WTC11 (cell line): ENCODE measurements around the gene ZXDB. TPM values are rescaled to one million over a fixed set of nuclear protein-coding genes. Genes with fewer than 3 reads are reported as not detected.

Experiments used
- ATAC-seq: fragments of 200-7000 bp; cut with Tn5 transposase; 2 replicates; pipeline ENCODE4 v1.10.0; 2021; ENCODE audit warnings: mild to moderate bottlenecking, moderate library complexity
- CTCF ChIA-PET: fragments of 300-600 bp; sonication (Branson Sonifier 250); formaldehyde crosslinking; loops from one replicate; lab custom pipeline; 2021; ENCODE audit warnings: antibody characterized with exemption; lab: Charles Lee
- POLR2A ChIA-PET: fragments of 350-600 bp; sonication (Branson Sonifier 250); formaldehyde crosslinking; loops from one replicate; lab custom pipeline; 2021; ENCODE audit warnings: antibody characterized with exemption; lab: Charles Lee
- DNase-seq: peaks from one replicate; pipeline ENCODE4 v3.0.0; 2021; ENCODE audit warnings: low spot score
- H3K27ac Mint-ChIP-seq: 2 replicates; pipeline ENCODE4 v1.8.0; 2021; ENCODE audit warnings: mixed read lengths
- H3K27me3 Mint-ChIP-seq: 2 replicates; pipeline ENCODE4 v1.8.0; 2021; ENCODE audit warnings: low read depth, mild to moderate bottlenecking, moderate library complexity, mixed read lengths
- H3K36me3 Mint-ChIP-seq: 2 replicates; pipeline ENCODE4 v1.8.0; 2021; ENCODE audit warnings: mixed read lengths
- H3K4me1 Mint-ChIP-seq: 2 replicates; pipeline ENCODE4 v1.8.0; 2022; ENCODE audit warnings: mixed read lengths
- H3K4me3 Mint-ChIP-seq: 2 replicates; pipeline ENCODE4 v1.8.0; 2021; ENCODE audit warnings: mild to moderate bottlenecking, moderate library complexity, mixed read lengths
- H3K9me3 Mint-ChIP-seq: 2 replicates; pipeline ENCODE4 v1.8.0; 2021; ENCODE audit warnings: mixed read lengths
- ATF1 ChIP-seq: sonication (generic); formaldehyde crosslinking; IDR thresholded peaks from 2 replicates; pipeline ENCODE4 v1.8.1; 2023; ENCODE audit warnings: mild to moderate bottlenecking, moderate library complexity, missing genetic modification reagents
- ATF6 ChIP-seq: sonication (generic); formaldehyde crosslinking; IDR thresholded peaks from 2 replicates; pipeline ENCODE4 v1.8.1; 2023; ENCODE audit warnings: mild to moderate bottlenecking, missing genetic modification reagents
- CREB1 ChIP-seq: sonication (generic); formaldehyde crosslinking; IDR thresholded peaks from 2 replicates; pipeline ENCODE4 v1.8.0; 2023; ENCODE audit warnings: mild to moderate bottlenecking, missing genetic modification reagents
- ELF4 ChIP-seq: sonication (generic); formaldehyde crosslinking; IDR thresholded peaks from 2 replicates; pipeline ENCODE4 v1.8.1; 2022; ENCODE audit warnings: low read depth, mild to moderate bottlenecking, moderate library complexity, missing genetic modification reagents
- ESRRA ChIP-seq: sonication (generic); formaldehyde crosslinking; IDR thresholded peaks from 2 replicates; pipeline ENCODE4 v1.8.1; 2022; ENCODE audit warnings: mild to moderate bottlenecking, missing genetic modification reagents, borderline replicate concordance
- ETV6 ChIP-seq: sonication (generic); formaldehyde crosslinking; IDR thresholded peaks from 2 replicates; pipeline ENCODE4 v1.8.1; 2022; ENCODE audit warnings: mild to moderate bottlenecking, missing genetic modification reagents
- GTF2I ChIP-seq: fragments of 250-450 bp; sonication (Bioruptor Pico); conservative IDR thresholded peaks from 2 replicates; pipeline ENCODE4 v1.4.0; 2021; ENCODE audit warnings: mild to moderate bottlenecking
- IRF1 ChIP-seq: sonication (generic); formaldehyde crosslinking; IDR thresholded peaks from 2 replicates; pipeline ENCODE4 v1.8.0; 2023; ENCODE audit warnings: missing genetic modification reagents
- NFATC4 ChIP-seq: fragments of 250-450 bp; sonication (Bioruptor Pico); IDR thresholded peaks from 2 replicates; pipeline ENCODE4 v1.9.0; 2021; ENCODE audit warnings: mild to moderate bottlenecking
- NR3C1 ChIP-seq: sonication (generic); formaldehyde crosslinking; conservative IDR thresholded peaks from 2 replicates; pipeline ENCODE4 v1.8.1; 2023; ENCODE audit warnings: low read depth, mild to moderate bottlenecking, missing genetic modification reagents
- RORB ChIP-seq: fragments of 250-450 bp; sonication (Bioruptor Pico); IDR thresholded peaks from 2 replicates; pipeline ENCODE4 v1.9.0; 2021; ENCODE audit warnings: mild to moderate bottlenecking
- ZBTB21 ChIP-seq: sonication (generic); formaldehyde crosslinking; IDR thresholded peaks from 2 replicates; pipeline ENCODE4 v1.8.1; 2023; ENCODE audit warnings: mild to moderate bottlenecking, missing genetic modification reagents, borderline replicate concordance
- ZNF416 ChIP-seq: fragments of 250-450 bp; sonication (Bioruptor Pico); IDR thresholded peaks from 2 replicates; pipeline ENCODE4 v1.9.0; 2021; ENCODE audit warnings: mild to moderate bottlenecking, inconsistent platforms
- ZNF423 ChIP-seq: fragments of 250-450 bp; sonication (Bioruptor Pico); IDR thresholded peaks from 2 replicates; pipeline ENCODE4 v2.1.2; 2022; ENCODE audit warnings: mild to moderate bottlenecking, moderate library complexity
- total RNA-seq: library from RNA; stranded (reverse); gene quantifications from 3 replicates; pipeline ENCODE4 v1.2.3, GENCODE V29; 2021
- TF ChIP-seq, protein P1 (sequence below): fragments of 200-600 bp; IDR thresholded peaks from 2 replicates; pipeline ENCODE4 v1.8.0; 2022; ENCODE audit warnings: antibody characterized with exemption
- TF ChIP-seq, protein P2 (sequence below): sonication (generic); formaldehyde crosslinking; conservative IDR thresholded peaks from 2 replicates; pipeline ENCODE4 v1.8.1; 2023; ENCODE audit warnings: mild to moderate bottlenecking, low read depth, missing genetic modification reagents, moderate library complexity
- TF ChIP-seq, protein P3 (sequence below): sonication (generic); formaldehyde crosslinking; IDR thresholded peaks from 2 replicates; pipeline ENCODE4 v1.8.0; 2022; ENCODE audit warnings: mild to moderate bottlenecking, missing genetic modification reagents
- TF ChIP-seq, protein P4 (sequence below): sonication (generic); formaldehyde crosslinking; IDR thresholded peaks from 2 replicates; pipeline ENCODE4 v1.8.0; 2023; ENCODE audit warnings: mild to moderate bottlenecking, missing genetic modification reagents

Gene ZXDB
- total RNA-seq, 1 experiment from 2014 or later = 7.8 TPM

- H3K4me1 Mint-ChIP-seq = peaks cover 47% of the 10 kb centered on the region
- no peak for DNase-seq
- H3K27me3 Mint-ChIP-seq = no peaks in the 10 kb centered on the region
- H3K36me3 Mint-ChIP-seq = peaks cover 6% of the 10 kb centered on the region
- no peaks in the 10 kb centered on the region for H3K9me3 Mint-ChIP-seq
- H3K27ac Mint-ChIP-seq = peak overlapping the region; percentile 41; the same call in 1 of the 2 replicates
- ChIA-PET CTCF (no interaction called here), POLR2A (no interaction called here)
- no peak for TF ChIP-seq ESRRA (CRISPR knock-in tag)
- no peak for TF ChIP-seq RORB (CRISPR knock-in tag)
- H3K4me3 Mint-ChIP-seq = peak overlapping the region; percentile 61
- ATAC-seq = no peak
Measured at GRCh38 chrX:57595381-57595811, 3.6 kb downstream of the ZXDB start.

DNA sequence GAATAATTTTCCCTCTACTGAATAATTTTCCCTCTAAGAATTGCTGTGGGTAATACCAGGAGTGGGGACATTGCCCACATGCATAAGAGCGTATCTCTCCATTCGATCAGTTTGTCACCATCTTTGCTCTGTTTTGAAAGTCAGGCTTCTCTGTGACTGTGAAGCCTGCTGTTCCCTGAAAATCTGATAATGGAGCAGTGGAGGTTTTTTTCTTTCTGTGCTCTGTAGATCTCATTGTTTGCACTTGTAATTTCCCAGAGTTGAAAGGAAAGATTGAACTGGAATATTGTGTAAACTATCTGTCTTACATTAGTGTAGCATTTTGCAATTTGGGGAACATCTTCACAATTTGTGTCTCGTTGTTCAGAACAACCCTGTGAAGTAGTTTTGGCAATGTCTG is 4.3 kb downstream of the ZXDB start:
- POLR2A ChIA-PET = no interaction called here
- H3K4me3 Mint-ChIP-seq = peak overlapping the region; percentile 61
- H3K27ac Mint-ChIP-seq = peak overlapping the region; percentile 26

GRCh38 chrX:57596516-57596915 is 4.7 kb downstream of the ZXDB start:
- peaks cover 40% of the 10 kb centered on the region for H3K4me1 Mint-ChIP-seq
- H3K9me3 Mint-ChIP-seq = no peaks in the 10 kb centered on the region
- DNase-seq = no peak
- POLR2A ChIA-PET = no interaction called here
- H3K27ac Mint-ChIP-seq = peak overlapping the region; percentile 43; the same call in 1 of the 2 replicates
- CTCF ChIA-PET = no interaction called here
- H3K27me3 Mint-ChIP-seq = no peaks in the 10 kb centered on the region
- peak overlapping the region; percentile 61 for H3K4me3 Mint-ChIP-seq
- no peak for ATAC-seq
- peaks cover 6% of the 10 kb centered on the region for H3K36me3 Mint-ChIP-seq
- TF ChIP-seq, protein P1, sequence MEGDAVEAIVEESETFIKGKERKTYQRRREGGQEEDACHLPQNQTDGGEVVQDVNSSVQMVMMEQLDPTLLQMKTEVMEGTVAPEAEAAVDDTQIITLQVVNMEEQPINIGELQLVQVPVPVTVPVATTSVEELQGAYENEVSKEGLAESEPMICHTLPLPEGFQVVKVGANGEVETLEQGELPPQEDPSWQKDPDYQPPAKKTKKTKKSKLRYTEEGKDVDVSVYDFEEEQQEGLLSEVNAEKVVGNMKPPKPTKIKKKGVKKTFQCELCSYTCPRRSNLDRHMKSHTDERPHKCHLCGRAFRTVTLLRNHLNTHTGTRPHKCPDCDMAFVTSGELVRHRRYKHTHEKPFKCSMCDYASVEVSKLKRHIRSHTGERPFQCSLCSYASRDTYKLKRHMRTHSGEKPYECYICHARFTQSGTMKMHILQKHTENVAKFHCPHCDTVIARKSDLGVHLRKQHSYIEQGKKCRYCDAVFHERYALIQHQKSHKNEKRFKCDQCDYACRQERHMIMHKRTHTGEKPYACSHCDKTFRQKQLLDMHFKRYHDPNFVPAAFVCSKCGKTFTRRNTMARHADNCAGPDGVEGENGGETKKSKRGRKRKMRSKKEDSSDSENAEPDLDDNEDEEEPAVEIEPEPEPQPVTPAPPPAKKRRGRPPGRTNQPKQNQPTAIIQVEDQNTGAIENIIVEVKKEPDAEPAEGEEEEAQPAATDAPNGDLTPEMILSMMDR = no peak
- TF ChIP-seq, protein P2, sequence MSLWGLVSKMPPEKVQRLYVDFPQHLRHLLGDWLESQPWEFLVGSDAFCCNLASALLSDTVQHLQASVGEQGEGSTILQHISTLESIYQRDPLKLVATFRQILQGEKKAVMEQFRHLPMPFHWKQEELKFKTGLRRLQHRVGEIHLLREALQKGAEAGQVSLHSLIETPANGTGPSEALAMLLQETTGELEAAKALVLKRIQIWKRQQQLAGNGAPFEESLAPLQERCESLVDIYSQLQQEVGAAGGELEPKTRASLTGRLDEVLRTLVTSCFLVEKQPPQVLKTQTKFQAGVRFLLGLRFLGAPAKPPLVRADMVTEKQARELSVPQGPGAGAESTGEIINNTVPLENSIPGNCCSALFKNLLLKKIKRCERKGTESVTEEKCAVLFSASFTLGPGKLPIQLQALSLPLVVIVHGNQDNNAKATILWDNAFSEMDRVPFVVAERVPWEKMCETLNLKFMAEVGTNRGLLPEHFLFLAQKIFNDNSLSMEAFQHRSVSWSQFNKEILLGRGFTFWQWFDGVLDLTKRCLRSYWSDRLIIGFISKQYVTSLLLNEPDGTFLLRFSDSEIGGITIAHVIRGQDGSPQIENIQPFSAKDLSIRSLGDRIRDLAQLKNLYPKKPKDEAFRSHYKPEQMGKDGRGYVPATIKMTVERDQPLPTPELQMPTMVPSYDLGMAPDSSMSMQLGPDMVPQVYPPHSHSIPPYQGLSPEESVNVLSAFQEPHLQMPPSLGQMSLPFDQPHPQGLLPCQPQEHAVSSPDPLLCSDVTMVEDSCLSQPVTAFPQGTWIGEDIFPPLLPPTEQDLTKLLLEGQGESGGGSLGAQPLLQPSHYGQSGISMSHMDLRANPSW (CRISPR knock-in tag) = no peak
- TF ChIP-seq ZNF423 (CRISPR knock-in tag) (no peak), IRF1 (CRISPR knock-in tag) (no peak), ZBTB21 (CRISPR knock-in tag) (no peak), NFATC4 (CRISPR knock-in tag) (no peak), ETV6 (CRISPR knock-in tag) (no peak), ZNF416 (no peak), RORB (CRISPR knock-in tag) (no peak), NR3C1 (no peak), ATF6 (no peak), ELF4 (CRISPR knock-in tag) (no peak)
- TF ChIP-seq, all 79 proteins: peak for 0

More for the DNA sequence above, 4.3 kb downstream of the ZXDB start:
- H3K9me3 Mint-ChIP-seq = no peaks in the 10 kb centered on the region
- TF ChIP-seq, protein P3, sequence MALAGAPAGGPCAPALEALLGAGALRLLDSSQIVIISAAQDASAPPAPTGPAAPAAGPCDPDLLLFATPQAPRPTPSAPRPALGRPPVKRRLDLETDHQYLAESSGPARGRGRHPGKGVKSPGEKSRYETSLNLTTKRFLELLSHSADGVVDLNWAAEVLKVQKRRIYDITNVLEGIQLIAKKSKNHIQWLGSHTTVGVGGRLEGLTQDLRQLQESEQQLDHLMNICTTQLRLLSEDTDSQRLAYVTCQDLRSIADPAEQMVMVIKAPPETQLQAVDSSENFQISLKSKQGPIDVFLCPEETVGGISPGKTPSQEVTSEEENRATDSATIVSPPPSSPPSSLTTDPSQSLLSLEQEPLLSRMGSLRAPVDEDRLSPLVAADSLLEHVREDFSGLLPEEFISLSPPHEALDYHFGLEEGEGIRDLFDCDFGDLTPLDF = no peak
- no peak for TF ChIP-seq GTF2I (CRISPR knock-in tag)
- TF ChIP-seq NR3C1 = no peak
- TF ChIP-seq CREB1 (CRISPR knock-in tag) = no peak
- TF ChIP-seq, protein P4, sequence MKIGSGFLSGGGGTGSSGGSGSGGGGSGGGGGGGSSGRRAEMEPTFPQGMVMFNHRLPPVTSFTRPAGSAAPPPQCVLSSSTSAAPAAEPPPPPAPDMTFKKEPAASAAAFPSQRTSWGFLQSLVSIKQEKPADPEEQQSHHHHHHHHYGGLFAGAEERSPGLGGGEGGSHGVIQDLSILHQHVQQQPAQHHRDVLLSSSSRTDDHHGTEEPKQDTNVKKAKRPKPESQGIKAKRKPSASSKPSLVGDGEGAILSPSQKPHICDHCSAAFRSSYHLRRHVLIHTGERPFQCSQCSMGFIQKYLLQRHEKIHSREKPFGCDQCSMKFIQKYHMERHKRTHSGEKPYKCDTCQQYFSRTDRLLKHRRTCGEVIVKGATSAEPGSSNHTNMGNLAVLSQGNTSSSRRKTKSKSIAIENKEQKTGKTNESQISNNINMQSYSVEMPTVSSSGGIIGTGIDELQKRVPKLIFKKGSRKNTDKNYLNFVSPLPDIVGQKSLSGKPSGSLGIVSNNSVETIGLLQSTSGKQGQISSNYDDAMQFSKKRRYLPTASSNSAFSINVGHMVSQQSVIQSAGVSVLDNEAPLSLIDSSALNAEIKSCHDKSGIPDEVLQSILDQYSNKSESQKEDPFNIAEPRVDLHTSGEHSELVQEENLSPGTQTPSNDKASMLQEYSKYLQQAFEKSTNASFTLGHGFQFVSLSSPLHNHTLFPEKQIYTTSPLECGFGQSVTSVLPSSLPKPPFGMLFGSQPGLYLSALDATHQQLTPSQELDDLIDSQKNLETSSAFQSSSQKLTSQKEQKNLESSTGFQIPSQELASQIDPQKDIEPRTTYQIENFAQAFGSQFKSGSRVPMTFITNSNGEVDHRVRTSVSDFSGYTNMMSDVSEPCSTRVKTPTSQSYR (CRISPR knock-in tag) = no peak
- TF ChIP-seq ATF1 (CRISPR knock-in tag) = no peak
- DNase-seq (no peak), ATAC-seq (no peak)
- H3K4me1 Mint-ChIP-seq = peaks cover 43% of the 10 kb centered on the region
- no peaks in the 10 kb centered on the region for H3K27me3 Mint-ChIP-seq
- CTCF ChIA-PET = no interaction called here
- H3K36me3 Mint-ChIP-seq = peaks cover 6% of the 10 kb centered on the region
